Tibial artery (tissue), 4 donors: ENCODE measurements around the gene PRR23E.

Source experiments
- DNase-seq, 2 donors: peaks; one replicate each; pipeline ENCODE4 v3.0.0-alpha.2; 2019
- H3K27ac ChIP-seq, 2 donors: fragments of 200-600 bp; sonication (generic) in 1 of 2; 1 replicate in 1 of 2; 2 replicates in 1 of 2; pipeline ENCODE4 v1.5.1; 2018 to 2019; ENCODE audit warnings: mild to moderate bottlenecking in 1 of 2
- H3K27me3 ChIP-seq, 2 donors: fragments of 200-600 bp; sonication (generic) in 1 of 2; one replicate each; pipeline versions ENCODE4 v1.5.1 to v1.6.0; 2016 to 2019
- H3K36me3 ChIP-seq, 3 donors: fragments of 200-600 bp; sonication (generic) in 2 of 3; one replicate each; pipeline ENCODE4 v1.5.1; 2016 to 2019; ENCODE audit warnings: mild to moderate bottlenecking in 2 of 3
- H3K4me1 ChIP-seq, 4 donors: fragments of 200-600 bp; sonication (generic) in 2 of 4; 1 replicate in 3 of 4; 2 replicates in 1 of 4; pipeline ENCODE4 v1.5.1; 2016 to 2019
- H3K4me3 ChIP-seq, 2 donors: fragments of 200-600 bp; sonication (generic) in 1 of 2; 1 replicate in 1 of 2; 2 replicates in 1 of 2; pipeline ENCODE4 v1.5.1; 2018 to 2019; ENCODE audit warnings: mild to moderate bottlenecking in 2 of 2
- H3K9me3 ChIP-seq, 3 donors: fragments of 200-600 bp; sonication (generic) in 1 of 3; one replicate each; pipeline ENCODE4 v1.5.1; 2016 to 2019
- CTCF ChIP-seq, 2 experiments: fragments of 200-600 bp in 1 of 2; fragments of 450-650 bp in 1 of 2; IDR thresholded peaks; one replicate each; pipeline ENCODE4 v1.5.1; 2017 to 2019; ENCODE audit warnings: antibody characterized with exemption in 2 of 2, mild to moderate bottlenecking in 1 of 2, moderate library complexity in 1 of 2
- intact Hi-C: fragments of 100-400 bp; cut with DNase I; formaldehyde crosslinking; loops from one replicate; pipeline ENCODE4 v1.15.0; 2023; ENCODE audit warnings: low total_unique reads

The PRR23E gene

GRCh38 chr3:127217596-127218453, 24.9 kb downstream of the PRR23E start:
- H3K36me3 ChIP-seq = no peaks in the 10 kb centered on the region
- H3K27me3 ChIP-seq = peaks cover 0 to 29% of the 10 kb centered on the region in 2 donors
- peaks cover 0 to 9% (median 1%) of the 10 kb centered on the region in 4 donors for H3K4me1 ChIP-seq
- H3K9me3 ChIP-seq = no peaks in the 10 kb centered on the region
- peak in 1 of 2 donors; percentile 7 for DNase-seq
- H3K27ac ChIP-seq = no peak overlapping the region
- no peak overlapping the region for H3K4me3 ChIP-seq
- no peak for TF ChIP-seq CTCF (IDR thresholded peaks at IDR 0.05)
- intact Hi-C loops = no loop called here

- H3K4me3 ChIP-seq = no peak overlapping the region
- no peaks in the 10 kb centered on the region for H3K9me3 ChIP-seq
- TF ChIP-seq CTCF (IDR thresholded peaks at IDR 0.05) = no peak
- H3K27me3 ChIP-seq = peaks cover 0 to 29% of the 10 kb centered on the region in 2 donors
- intact Hi-C loops = no loop called here
- no peak overlapping the region for H3K27ac ChIP-seq
- no peaks in the 10 kb centered on the region for H3K36me3 ChIP-seq
- peaks cover 0 to 9% (median 1%) of the 10 kb centered on the region in 4 donors for H3K4me1 ChIP-seq
- DNase-seq = peak in 1 of 2 donors; percentile 9
Observed at GRCh38 chr3:127218454-127218922, 25.6 kb downstream of the PRR23E start.

- peak in 1 of 2 donors; percentile 3 for DNase-seq
- peaks cover 0 to 9% (median 1%) of the 10 kb centered on the region in 4 donors for H3K4me1 ChIP-seq
- TF ChIP-seq CTCF (IDR thresholded peaks at IDR 0.05) = no peak
- H3K4me3 ChIP-seq = no peak overlapping the region
- no peaks in the 10 kb centered on the region for H3K36me3 ChIP-seq
- no peak overlapping the region for H3K27ac ChIP-seq
- intact Hi-C loops = no loop called here
- H3K27me3 ChIP-seq = peaks cover 0 to 30% of the 10 kb centered on the region in 2 donors
- peaks cover 0 to 14% (median 5%) of the 10 kb centered on the region in 3 donors for H3K9me3 ChIP-seq
Observed at GRCh38 chr3:127220497-127220896, 27.6 kb downstream of the PRR23E start.

- Histone ChIP-seq H3K27ac (no peak overlapping the region), H3K36me3 (no peaks in the 10 kb centered on the region), H3K4me1 (peaks cover 0 to 9% (median 1%) of the 10 kb centered on the region in 4 donors), H3K27me3 (peaks cover 0 to 30% of the 10 kb centered on the region in 2 donors), H3K9me3 (peaks cover 0 to 20% (median 5%) of the 10 kb centered on the region in 3 donors), H3K4me3 (no peak overlapping the region)
- intact Hi-C loops = no loop called here
- DNase-seq = peak in 1 of 2 donors; percentile 7
- no peak for TF ChIP-seq CTCF (IDR thresholded peaks at IDR 0.05)
Observed at GRCh38 chr3:127221037-127221436, 28.1 kb downstream of the PRR23E start.

GRCh38 chr3:127221446-127222035, 28.6 kb downstream of the PRR23E start:
- intact Hi-C loops = no loop called here
- peak in 1 of 2 donors; percentile 1 for DNase-seq
- TF ChIP-seq CTCF (IDR thresholded peaks at IDR 0.05) = no peak
- Histone ChIP-seq H3K27ac (no peak overlapping the region), H3K9me3 (peaks cover 0 to 21% (median 5%) of the 10 kb centered on the region in 3 donors), H3K4me1 (peaks cover 0 to 9% (median 1%) of the 10 kb centered on the region in 4 donors), H3K4me3 (no peak overlapping the region), H3K27me3 (peaks cover 0 to 30% of the 10 kb centered on the region in 2 donors), H3K36me3 (no peaks in the 10 kb centered on the region)
